CD14-positive monocyte (primary cell): Measurements from ENCODE around the gene DPF3. TPM values are rescaled to one million over a fixed set of nuclear protein-coding genes. Genes with fewer than 3 reads are reported as not detected.

Source experiments
- DNase-seq, 3 donors: peaks; one replicate each; pipeline ENCODE4 v3.0.0-alpha.2; 2011 to 2022
- H2AFZ ChIP-seq: 2 replicates; pipeline ENCODE4 v1.6.0; 2012; ENCODE audit warnings: mild to moderate bottlenecking, low read depth, low read length, inconsistent platforms; ENCODE audit not compliant: insufficient read depth, poor library complexity, severe bottlenecking
- H3K27ac ChIP-seq, 2 donors: 1 replicate in 1 of 2; 2 replicates in 1 of 2; pipeline ENCODE4 v1.5.1; 2012 to 2013; ENCODE audit warnings: low read length in 2 of 2, control low read depth in 1 of 2, inconsistent platforms in 1 of 2, low read depth in 1 of 2, mild to moderate bottlenecking in 1 of 2
- H3K27me3 ChIP-seq, 2 donors: one replicate each; pipeline versions ENCODE4 v1.6.0 to v1.6.1; 2011 to 2013; ENCODE audit warnings: low read length in 2 of 2; ENCODE audit not compliant: control insufficient read depth in 2 of 2, insufficient read depth in 2 of 2
- H3K36me3 ChIP-seq, 2 donors: replicated peaks in 1 of 2; 1 replicate in 1 of 2; 2 replicates in 1 of 2; pipeline versions ENCODE4 v1.5.1 to v1.6.1; 2012 to 2013; ENCODE audit warnings: low read length in 2 of 2, control low read depth in 1 of 2, inconsistent platforms in 1 of 2, mild to moderate bottlenecking in 1 of 2; ENCODE audit not compliant: insufficient read depth in 2 of 2, control insufficient read depth in 1 of 2
- H3K4me1 ChIP-seq, 2 donors: 1 replicate in 1 of 2; 2 replicates in 1 of 2; pipeline versions ENCODE4 v1.5.1 to v1.6.1; 2012 to 2013; ENCODE audit warnings: low read length in 2 of 2, control low read depth in 1 of 2, inconsistent platforms in 1 of 2, mild to moderate bottlenecking in 1 of 2, moderate library complexity in 1 of 2; ENCODE audit not compliant: insufficient read depth in 2 of 2, control insufficient read depth in 1 of 2
- H3K4me2 ChIP-seq: replicated peaks from 2 replicates; pipeline ENCODE3; 2012; ENCODE audit warnings: low read length, moderate library complexity, mild to moderate bottlenecking; ENCODE audit not compliant: poor library complexity, severe bottlenecking; ENCODE audit errors: extremely low read depth
- H3K4me3 ChIP-seq, 3 experiments: fragments of 200-600 bp in 1 of 3; sonication (generic) in 1 of 3; replicated peaks in 1 of 3; 1 replicate in 2 of 3; 2 replicates in 1 of 3; pipeline ENCODE4 v1.5.1; 2011 to 2013; ENCODE audit warnings: low read length in 3 of 3, mild to moderate bottlenecking in 3 of 3, control low read depth in 2 of 3, low read depth in 2 of 3, inconsistent platforms in 1 of 3, moderate library complexity in 1 of 3
- H3K79me2 ChIP-seq: 2 replicates; pipeline ENCODE4 v1.6.0; 2012; ENCODE audit warnings: mild to moderate bottlenecking, control low read depth, inconsistent platforms, low read length, moderate library complexity; ENCODE audit not compliant: insufficient read depth
- H3K9ac ChIP-seq: 2 replicates; pipeline ENCODE4 v1.6.0; 2017; ENCODE audit warnings: low read length, mild to moderate bottlenecking; ENCODE audit not compliant: insufficient read depth, poor library complexity, severe bottlenecking
- H3K9me3 ChIP-seq, 2 donors: replicated peaks in 1 of 2; 1 replicate in 1 of 2; 2 replicates in 1 of 2; pipeline versions ENCODE4 v1.5.1 to v1.6.1; 2012 to 2013; ENCODE audit warnings: low read length in 2 of 2, control low read depth in 1 of 2; ENCODE audit not compliant: control insufficient read depth in 1 of 2, insufficient read depth in 1 of 2
- H4K20me1 ChIP-seq: 2 replicates; pipeline ENCODE4 v1.6.0; 2012; ENCODE audit warnings: mild to moderate bottlenecking, low read length, control low read depth, moderate library complexity; ENCODE audit not compliant: insufficient read depth
- H3K27ac Mint-ChIP-seq, 7 donors: one replicate each; pipeline ENCODE4 v1.8.0; 2020; ENCODE audit warnings: mild to moderate bottlenecking in 7 of 7, mixed read lengths in 7 of 7, moderate library complexity in 6 of 7, inconsistent platforms in 2 of 7
- H3K27me3 Mint-ChIP-seq, 3 donors: one replicate each; pipeline ENCODE4 v1.8.0; 2021 to 2022; ENCODE audit warnings: low read depth in 3 of 3, mild to moderate bottlenecking in 3 of 3, mixed read lengths in 3 of 3, moderate library complexity in 3 of 3, inconsistent platforms in 1 of 3
- H3K36me3 Mint-ChIP-seq, 2 donors: one replicate each; pipeline ENCODE4 v1.8.0; 2020; ENCODE audit warnings: mixed read lengths in 2 of 2, inconsistent platforms in 1 of 2, mild to moderate bottlenecking in 1 of 2
- H3K4me1 Mint-ChIP-seq: one replicate; pipeline ENCODE4 v1.8.0; 2020; ENCODE audit warnings: mild to moderate bottlenecking, mixed read lengths
- H3K4me3 Mint-ChIP-seq, 2 donors: one replicate each; pipeline ENCODE4 v1.8.0; 2020; ENCODE audit warnings: mild to moderate bottlenecking in 2 of 2, mixed read lengths in 2 of 2, moderate library complexity in 1 of 2
- H3K9me3 Mint-ChIP-seq, 7 donors: one replicate each; pipeline ENCODE4 v1.8.0; 2020 to 2022; ENCODE audit warnings: mixed read lengths in 7 of 7, mild to moderate bottlenecking in 6 of 7, moderate library complexity in 6 of 7, inconsistent platforms in 2 of 7
- CTCF ChIP-seq: fragments of 200-600 bp; IDR thresholded peaks from one replicate; pipeline ENCODE4 v1.8.0; 2022; ENCODE audit warnings: antibody characterized with exemption, mild to moderate bottlenecking
- WGBS: methylation state at CpG from one replicate; pipeline ENCODE4 v1.1.5; 2013; ENCODE audit warnings: missing lambda C conversion rate; ENCODE audit not compliant: insufficient coverage; 5-methylcytosine and 5-hydroxymethylcytosine counted together
- intact Hi-C, 2 donors: fragments of 100-400 bp; cut with micrococcal nuclease; formaldehyde crosslinking; loops; one replicate each; pipeline versions ENCODE4 v1.15.0 to v1.15.1; 2023
- polyA plus RNA-seq, 3 donors: library from polyadenylated mRNA; depleted of rRNA in 1 of 3; unstranded in 2 of 3; stranded (reverse) in 1 of 3; fragments of 300-500 nt in 2 of 3; fragments of >200 nt in 1 of 3; fragmentation: Illumina TruSeq in 2 of 3; gene quantifications; 1 replicate in 2 of 3; 2 replicates in 1 of 3; pipeline ENCODE4 v1.2.3, GENCODE V29; 2012 to 2021

The DPF3 gene
- polyA plus RNA-seq, 3 donors, result 0.33 to 0.39 TPM; not detected in 1

DNA sequence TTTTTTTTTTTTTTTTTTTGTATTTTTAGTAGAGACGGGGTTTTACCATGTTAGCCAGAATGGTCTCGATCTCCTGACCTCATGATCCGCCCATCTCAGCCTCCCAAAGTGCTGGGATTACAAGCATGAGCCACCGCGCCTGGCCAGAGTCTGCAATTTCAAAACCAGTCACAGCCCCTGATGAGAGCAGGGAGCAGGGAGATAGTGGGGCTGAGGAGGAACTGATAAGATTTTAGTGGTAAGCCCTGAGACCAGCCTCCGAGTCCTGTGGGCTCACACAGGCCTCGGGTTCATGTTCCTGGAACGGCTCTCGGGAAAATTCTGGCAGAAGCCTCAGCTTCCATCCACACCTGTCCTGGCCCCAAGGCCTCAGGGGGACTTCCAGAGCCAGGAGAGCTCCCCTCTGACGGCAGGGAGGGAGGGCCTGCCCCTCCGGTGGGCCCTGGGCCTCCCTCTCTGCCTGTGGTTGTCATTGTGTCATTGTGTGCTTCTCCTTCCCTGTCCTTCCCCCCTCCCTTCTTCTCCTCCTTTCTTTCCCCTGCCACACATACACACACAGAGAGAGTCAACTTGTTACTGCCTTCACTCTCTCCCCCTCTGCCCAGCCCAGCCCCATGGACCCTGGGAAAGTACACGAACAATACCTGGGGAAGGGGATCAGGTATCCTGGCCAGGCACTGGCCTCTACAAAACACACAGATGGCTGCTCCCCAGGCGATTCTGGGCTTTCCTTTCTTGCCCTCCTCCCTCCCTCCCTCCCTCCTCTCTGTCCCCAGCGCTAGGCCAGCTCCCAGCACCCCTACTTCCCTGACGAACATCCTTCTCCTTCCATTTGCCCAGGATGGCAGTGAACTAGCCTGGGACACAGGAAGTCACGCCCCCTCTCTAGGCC is 294.1 kb downstream of the DPF3 start:
- no peak overlapping the region for H3K27ac ChIP-seq
- H3K4me3 Mint-ChIP-seq, result no peak overlapping the region
- H3K4me1 Mint-ChIP-seq, result peaks cover 5% of the 10 kb centered on the region
- H3K36me3 Mint-ChIP-seq, result no peaks in the 10 kb centered on the region
- peaks cover 0 to 4% of the 10 kb centered on the region in 2 donors for H3K27me3 ChIP-seq
- H3K36me3 ChIP-seq, result no peaks in the 10 kb centered on the region
- H3K9ac ChIP-seq, result no peak overlapping the region
- H3K4me3 ChIP-seq, result no peak overlapping the region
- no peaks in the 10 kb centered on the region for H3K79me2 ChIP-seq
- no peaks in the 10 kb centered on the region for H3K9me3 ChIP-seq
- no peak for TF ChIP-seq CTCF
- H3K4me2 ChIP-seq, result no peak overlapping the region
- no peak for DNase-seq
- peaks cover 0 to 2% (median 0%) of the 10 kb centered on the region in 7 donors for H3K9me3 Mint-ChIP-seq
- no peak overlapping the region for H2AFZ ChIP-seq
- H3K4me1 ChIP-seq, result no peaks in the 10 kb centered on the region
- no peak overlapping the region for H3K27ac Mint-ChIP-seq
- H3K27me3 Mint-ChIP-seq, result peaks cover 18 to 34% (median 26%) of the 10 kb centered on the region in 3 donors
- 65% methylated on average over 11 of the region's 16 CpGs for WGBS
- intact Hi-C loops, result no loop called here
- H4K20me1 ChIP-seq, result no peaks in the 10 kb centered on the region

DNA sequence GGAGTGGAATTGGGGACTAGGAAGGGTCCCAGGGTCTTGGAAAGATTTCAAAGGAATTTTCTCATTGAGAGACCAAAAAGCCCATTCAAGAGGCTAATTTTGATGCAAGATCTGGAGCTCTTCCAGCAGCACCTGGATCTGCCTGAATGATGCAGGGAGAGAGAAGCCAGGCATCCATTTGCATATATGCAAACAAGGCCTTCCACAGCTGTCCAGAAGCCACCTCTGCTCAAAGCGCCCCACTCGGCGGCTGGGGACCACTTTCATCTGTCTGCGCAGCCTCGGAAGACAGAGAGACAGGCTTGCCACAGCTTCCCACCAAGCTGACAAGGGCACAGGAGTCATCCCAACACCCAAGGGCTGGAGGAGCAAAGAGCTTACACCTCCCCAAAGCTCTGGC is 295.6 kb downstream of the DPF3 start:
- intact Hi-C loops, result no loop called here
- no peak overlapping the region for H3K27ac Mint-ChIP-seq
- Histone ChIP-seq H3K27me3 (peaks cover 0 to 8% of the 10 kb centered on the region in 2 donors), H3K27ac (no peak overlapping the region), H3K4me3 (no peak overlapping the region), H3K9me3 (no peaks in the 10 kb centered on the region), H3K4me2 (no peak overlapping the region), H4K20me1 (no peaks in the 10 kb centered on the region), H2AFZ (no peak overlapping the region), H3K4me1 (no peaks in the 10 kb centered on the region), H3K36me3 (no peaks in the 10 kb centered on the region), H3K79me2 (no peaks in the 10 kb centered on the region), H3K9ac (no peak overlapping the region)
- H3K36me3 Mint-ChIP-seq, result no peaks in the 10 kb centered on the region
- no peak overlapping the region for H3K4me3 Mint-ChIP-seq
- DNase-seq, result no peak
- H3K4me1 Mint-ChIP-seq, result peaks cover 5% of the 10 kb centered on the region
- no peaks in the 10 kb centered on the region for H3K9me3 Mint-ChIP-seq
- H3K27me3 Mint-ChIP-seq, result peaks cover 27 to 44% (median 33%) of the 10 kb centered on the region in 3 donors
- TF ChIP-seq CTCF, result no peak
- 93% methylated on average over 5 of the region's 5 CpGs for WGBS
